Measurements from ENCODE around the gene EFHC1. TPM values are rescaled to one million over a fixed set of nuclear protein-coding genes. Genes with fewer than 3 reads are reported as not detected.

Gene EFHC1
- total and polyA plus RNA-seq, 2 of the 13 experiments (the other 11 are each of a cell fraction or from before 2014, with no cell fraction given), result 23.4 to 29.5 TPM

DNA sequence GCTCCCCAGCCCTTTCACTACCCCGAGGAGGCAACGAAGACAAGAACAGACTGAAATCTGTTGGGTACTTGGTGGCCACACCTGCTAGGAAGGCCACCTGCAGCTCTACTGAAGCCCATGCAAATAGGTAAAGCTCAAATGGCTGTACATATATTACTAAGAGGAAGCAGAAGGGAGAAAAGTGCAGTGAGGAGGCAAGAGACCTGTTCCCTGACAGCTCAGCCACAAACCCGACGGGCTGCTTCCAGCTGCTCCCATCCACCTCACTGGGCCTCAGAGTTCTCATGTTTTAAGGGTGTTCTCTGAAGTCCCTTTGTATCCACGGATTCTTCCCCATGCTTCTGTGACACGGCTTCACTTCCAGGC lies 132.1 kb downstream of the EFHC1 start (continued):
- TF ChIP-seq, protein P1, sequence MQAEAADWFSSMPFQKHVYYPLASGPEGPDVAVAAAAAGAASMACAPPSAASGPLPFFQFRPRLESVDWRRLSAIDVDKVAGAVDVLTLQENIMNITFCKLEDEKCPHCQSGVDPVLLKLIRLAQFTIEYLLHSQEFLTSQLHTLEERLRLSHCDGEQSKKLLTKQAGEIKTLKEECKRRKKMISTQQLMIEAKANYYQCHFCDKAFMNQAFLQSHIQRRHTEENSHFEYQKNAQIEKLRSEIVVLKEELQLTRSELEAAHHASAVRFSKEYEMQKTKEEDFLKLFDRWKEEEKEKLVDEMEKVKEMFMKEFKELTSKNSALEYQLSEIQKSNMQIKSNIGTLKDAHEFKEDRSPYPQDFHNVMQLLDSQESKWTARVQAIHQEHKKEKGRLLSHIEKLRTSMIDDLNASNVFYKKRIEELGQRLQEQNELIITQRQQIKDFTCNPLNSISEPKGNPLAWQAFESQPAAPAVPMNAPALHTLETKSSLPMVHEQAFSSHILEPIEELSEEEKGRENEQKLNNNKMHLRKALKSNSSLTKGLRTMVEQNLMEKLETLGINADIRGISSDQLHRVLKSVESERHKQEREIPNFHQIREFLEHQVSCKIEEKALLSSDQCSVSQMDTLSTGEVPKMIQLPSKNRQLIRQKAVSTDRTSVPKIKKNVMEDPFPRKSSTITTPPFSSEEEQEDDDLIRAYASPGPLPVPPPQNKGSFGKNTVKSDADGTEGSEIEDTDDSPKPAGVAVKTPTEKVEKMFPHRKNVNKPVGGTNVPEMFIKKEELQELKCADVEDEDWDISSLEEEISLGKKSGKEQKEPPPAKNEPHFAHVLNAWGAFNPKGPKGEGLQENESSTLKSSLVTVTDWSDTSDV (CRISPR knock-in tag; IDR thresholded peaks at IDR 0.05), result no peak
- no peak for TF ChIP-seq ZBTB7A (CRISPR knock-in tag; IDR thresholded peaks at IDR 0.05)
- TF ChIP-seq, protein P2, sequence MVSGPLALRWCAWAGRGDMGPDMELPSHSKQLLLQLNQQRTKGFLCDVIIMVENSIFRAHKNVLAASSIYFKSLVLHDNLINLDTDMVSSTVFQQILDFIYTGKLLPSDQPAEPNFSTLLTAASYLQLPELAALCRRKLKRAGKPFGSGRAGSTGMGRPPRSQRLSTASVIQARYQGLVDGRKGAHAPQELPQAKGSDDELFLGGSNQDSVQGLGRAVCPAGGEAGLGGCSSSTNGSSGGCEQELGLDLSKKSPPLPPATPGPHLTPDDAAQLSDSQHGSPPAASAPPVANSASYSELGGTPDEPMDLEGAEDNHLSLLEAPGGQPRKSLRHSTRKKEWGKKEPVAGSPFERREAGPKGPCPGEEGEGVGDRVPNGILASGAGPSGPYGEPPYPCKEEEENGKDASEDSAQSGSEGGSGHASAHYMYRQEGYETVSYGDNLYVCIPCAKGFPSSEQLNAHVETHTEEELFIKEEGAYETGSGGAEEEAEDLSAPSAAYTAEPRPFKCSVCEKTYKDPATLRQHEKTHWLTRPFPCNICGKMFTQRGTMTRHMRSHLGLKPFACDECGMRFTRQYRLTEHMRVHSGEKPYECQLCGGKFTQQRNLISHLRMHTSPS (CRISPR knock-in tag; IDR thresholded peaks at IDR 0.05; ENCODE audit: low read depth), result no peak
- TF ChIP-seq ZNF431 (CRISPR knock-in tag; IDR thresholded peaks at IDR 0.05; ENCODE audit: borderline replicate concordance, low read depth), result no peak
- no peak for TF ChIP-seq GFI1 (CRISPR knock-in tag; IDR thresholded peaks at IDR 0.05; ENCODE audit: borderline replicate concordance)

DNA sequence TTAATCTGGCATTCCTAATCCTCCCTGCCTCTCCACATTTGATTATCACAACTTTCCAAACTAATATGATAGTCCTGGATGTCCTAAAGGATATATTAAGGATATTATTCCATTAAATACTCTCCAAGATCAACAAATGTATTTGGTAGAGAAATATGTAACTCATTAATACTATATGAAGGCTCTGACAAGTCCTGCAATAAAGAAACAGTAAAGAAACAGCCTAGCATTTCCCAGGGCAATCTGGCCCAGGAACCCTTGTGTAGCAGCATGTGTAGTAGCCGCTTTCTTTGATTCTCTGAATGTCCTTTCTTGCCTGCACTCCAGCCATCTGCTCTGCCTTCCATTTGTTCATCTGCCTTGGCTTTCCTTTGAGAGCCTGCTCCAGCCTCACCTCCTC lies 133.0 kb downstream of the EFHC1 start:
- DNase-seq (ENCODE audit: low spot score) (no peak), ATAC-seq (no peak), FAIRE-seq (no peak)
- ChIA-PET POLR2A (interaction anchor here (2.3 kb wide), 1 partner anchor 23 kb away, joined by 10 read pairs; the partner anchor contains the start of gene TRAM2), CTCF (ENCODE audit: low intra/inter-chr PET ratio, low total read pairs) (no interaction called here)
- Histone ChIP-seq H3K9me3 (ENCODE audit: low read length) (no peaks in the 10 kb centered on the region), H3K79me2 (ENCODE audit: insufficient read depth, low read length) (peaks cover 95% of the 10 kb centered on the region), H3K27ac (ENCODE audit: extremely low read length, insufficient read depth, low read length) (peak overlapping the region; percentile 2), H3K9ac (ENCODE audit: insufficient read depth, low read depth, low read length) (no peak overlapping the region), H4K20me1 (ENCODE audit: insufficient read depth, low read length) (peaks cover 40% of the 10 kb centered on the region), H2AFZ (ENCODE audit: low read length) (no peak overlapping the region), H3K4me3 (replicated peaks in 1 of 3; ENCODE audit: insufficient read depth in 1 of 3, low read depth in 2 of 3, low read length in 3 of 3) (no peak overlapping the region), H3K27me3 (ENCODE audit: control insufficient read depth in 1 of 2, insufficient read depth in 2 of 2, low read length in 2 of 2) (no peaks in the 10 kb centered on the region), H3K4me1 (ENCODE audit: insufficient read depth, low read length) (peaks cover 73% of the 10 kb centered on the region), H3K4me2 (ENCODE audit: low read depth, low read length) (no peak overlapping the region), H3K36me3 (replicated peaks in 1 of 2; ENCODE audit: control insufficient read depth in 1 of 2, insufficient read depth in 2 of 2, low read length in 2 of 2) (peaks cover 10 to 26% of the 10 kb centered on the region in 2 experiments)
- TF ChIP-seq RXRA (CRISPR knock-in tag; IDR thresholded peaks at IDR 0.05), result no peak
- no peak for TF ChIP-seq ZNF354B (CRISPR knock-in tag; IDR thresholded peaks at IDR 0.05)
- TF ChIP-seq, protein P3, sequence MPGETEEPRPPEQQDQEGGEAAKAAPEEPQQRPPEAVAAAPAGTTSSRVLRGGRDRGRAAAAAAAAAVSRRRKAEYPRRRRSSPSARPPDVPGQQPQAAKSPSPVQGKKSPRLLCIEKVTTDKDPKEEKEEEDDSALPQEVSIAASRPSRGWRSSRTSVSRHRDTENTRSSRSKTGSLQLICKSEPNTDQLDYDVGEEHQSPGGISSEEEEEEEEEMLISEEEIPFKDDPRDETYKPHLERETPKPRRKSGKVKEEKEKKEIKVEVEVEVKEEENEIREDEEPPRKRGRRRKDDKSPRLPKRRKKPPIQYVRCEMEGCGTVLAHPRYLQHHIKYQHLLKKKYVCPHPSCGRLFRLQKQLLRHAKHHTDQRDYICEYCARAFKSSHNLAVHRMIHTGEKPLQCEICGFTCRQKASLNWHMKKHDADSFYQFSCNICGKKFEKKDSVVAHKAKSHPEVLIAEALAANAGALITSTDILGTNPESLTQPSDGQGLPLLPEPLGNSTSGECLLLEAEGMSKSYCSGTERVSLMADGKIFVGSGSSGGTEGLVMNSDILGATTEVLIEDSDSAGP (CRISPR knock-in tag; IDR thresholded peaks at IDR 0.05; ENCODE audit: borderline replicate concordance), result no peak
- intact Hi-C loops (cut with micrococcal nuclease; ENCODE audit: unreplicated experiment), result no loop called here
- WGBS (ENCODE audit: low lambda C conversion rate), result 91% methylated on average over 1 of the region's 1 CpG
- no TSS peak for BruUV-seq (replicated peaks)
- in situ Hi-C loops (cut with HindIII; ENCODE audit: extremely low pct_ligation_motif_present, low pct_unique_long_range_greater_than_20kb), result no loop called here
